Heart left ventricle (tissue), 16 donors: ENCODE measurements around the gene EPHX1. TPM values are rescaled to one million over a fixed set of nuclear protein-coding genes. Genes with fewer than 3 reads are reported as not detected.
"Not testable (repeated sequence)": the region's sequence is repeated elsewhere in the genome, so short reads cannot be mapped to it uniquely, and the experiment has no call there.

Source experiments
- ATAC-seq, 4 donors: fragments of 200-7000 bp; cut with Tn5 transposase; one replicate each; pipeline ENCODE4 v1.9.1; 2020 to 2022; ENCODE audit warnings: moderate library complexity in 4 of 4, mild to moderate bottlenecking in 3 of 4, moderate number of reproducible peaks in 1 of 4
- DNase-seq, 5 donors: peaks; one replicate each; pipeline ENCODE4 v3.0.0-alpha.2; 2020
- H3K27ac ChIP-seq, 12 donors: fragments of 200-600 bp; sonication (generic) in 4 of 12; one replicate each; pipeline versions ENCODE4 v1.5.0 to v1.8.0; 2016 to 2022; ENCODE audit warnings: mild to moderate bottlenecking in 2 of 12
- H3K27me3 ChIP-seq, 9 donors: fragments of 200-600 bp; sonication (generic) in 2 of 9; one replicate each; pipeline versions ENCODE4 v1.5.1 to v1.8.0; 2016 to 2022; ENCODE audit warnings: mild to moderate bottlenecking in 3 of 9
- H3K36me3 ChIP-seq, 9 donors: fragments of 200-600 bp; sonication (generic) in 2 of 9; one replicate each; pipeline versions ENCODE4 v1.5.0 to v1.8.0; 2018 to 2022; ENCODE audit warnings: mild to moderate bottlenecking in 2 of 9
- H3K4me1 ChIP-seq, 12 donors: fragments of 200-600 bp; sonication (generic) in 4 of 12; one replicate each; pipeline versions ENCODE4 v1.5.0 to v1.8.0; 2016 to 2022; ENCODE audit warnings: mild to moderate bottlenecking in 3 of 12
- H3K4me3 ChIP-seq, 12 donors: fragments of 200-600 bp; sonication (generic) in 4 of 12; one replicate each; pipeline versions ENCODE4 v1.5.0 to v1.8.0; 2017 to 2022; ENCODE audit warnings: mild to moderate bottlenecking in 9 of 12, moderate library complexity in 4 of 12
- H3K9me3 ChIP-seq, 12 donors: fragments of 200-600 bp; sonication (generic) in 4 of 12; one replicate each; pipeline versions ENCODE4 v1.5.0 to v1.8.0; 2016 to 2022; ENCODE audit warnings: mild to moderate bottlenecking in 1 of 12
- CTCF ChIP-seq, 12 donors: fragments of 200-600 bp; sonication (generic) in 4 of 12; IDR thresholded peaks; one replicate each; pipeline versions ENCODE4 v1.5.0 to v1.8.0; 2018 to 2022; ENCODE audit warnings: antibody characterized with exemption in 12 of 12, mild to moderate bottlenecking in 5 of 12
- POLR2A ChIP-seq, 2 donors: fragments of 450-650 bp; IDR thresholded peaks; one replicate each; pipeline ENCODE4 v1.6.1; 2017; ENCODE audit warnings: antibody characterized with exemption in 2 of 2, mild to moderate bottlenecking in 2 of 2, moderate library complexity in 2 of 2
- WGBS, 4 donors: extraction: QIAGEN DNeasy Blood & Tissue Kit in 2 of 4; methylation state at CpG; one replicate each; pipeline versions ENCODE4 v1.1.5 to v1.1.7; 2013 to 2018; 5-methylcytosine and 5-hydroxymethylcytosine counted together
- intact Hi-C, 10 donors: fragments of 100-400 bp; cut with DNase I; formaldehyde crosslinking; loops; one replicate each; pipeline versions ENCODE4 v1.11.1 to v1.14.2; 2022
- polyA plus RNA-seq, 2 donors: library from polyadenylated mRNA; stranded (reverse); fragments of 200-250 nt; gene quantifications; one replicate each; pipeline ENCODE4 v1.2.3, GENCODE V29; 2013
- total RNA-seq, 9 donors: library from RNA; depleted of rRNA in 2 of 9; stranded (reverse); fragments of >200 nt in 2 of 9; fragmentation: NEBNext Ultra II Directional in 3 of 9; extraction: Animal tissue kit (Norgen Biotek cat#: 25700) in 3 of 9; gene quantifications; one replicate each; pipeline versions ENCODE4 v1.1.0 to v1.2.4, GENCODE V29; 2016 to 2023
- donor health status: ischemic (EF 13 %, LVEDD 7.1; RV severe dilation, severe dysfunction).
- donor health status: healthy with polysubstance abuse.
- donor health status: DM: no; HTN: yes; CAD: no.
- donor health status: DM: no; HTN: no; CAD: no.
- donor health status: ischemic (EF 25% LVEDD 6.9; RV normal size, moderate dysfunction).
- donor health status: ischemic (EF 25% LVEDD 5.7; RV mildly dilated, moderate dysfunction).
- donor health status: healthy.
- donor health status: DM: yes; HTN: yes; CAD: no.
- donor health status: ischemic (EF 35%, LVEDD 5.7; RV mildly dilated, moderate dysfunction).
- donor health status: nonischemic (EF 11% LVEDD 7.7; RV severe dilation, severe dysfunction).
- donor health status: DM: yes; HTN: yes; CAD: no.
- donor health status: PGD.
- donor health status: ischemic (EF 29% LVEDD 5.4; RV normal size, mild dysfunction).
- donor health status: nonischemic (EF 23%, LVEDD 6.1; RV moderate dilation, normal function).

The EPHX1 gene
- total and polyA plus RNA-seq, 11 donors: 22.2 to 96.8 (median 45.4) TPM

- no peaks in the 10 kb centered on the region for H3K36me3 ChIP-seq
- H3K4me3 ChIP-seq: peak overlapping the region in 5 of 12 donors; percentile 72 to 99 (median 86)
- peaks cover 0 to 4% (median 0%) of the 10 kb centered on the region in 9 donors for H3K27me3 ChIP-seq
- DNase-seq (no peak), ATAC-seq (no peak)
- H3K4me1 ChIP-seq: peaks cover 0 to 40% (median 33%) of the 10 kb centered on the region in 12 donors
- intact Hi-C loops: loop anchor here in 3 of 10 donors (2.0 to 5.0 kb wide), 4 partner anchors 27 to 73 kb away; partner anchors contain the start of genes EPHX1 (in 2 of the 3) and PYCR2 (in 2 of the 3)
- no peaks in the 10 kb centered on the region for H3K9me3 ChIP-seq
- 90 to 92% (median 90%) methylated on average over 10 of the region's 11 CpGs for WGBS, 4 donors
- peak overlapping the region in 3 of 12 donors; percentile 86 to 98 (median 96) for H3K27ac ChIP-seq
- no peak for TF ChIP-seq CTCF (IDR thresholded peaks at IDR 0.05)
- TF ChIP-seq POLR2A (IDR thresholded peaks at IDR 0.05): no peak
Measured at GRCh38 chr1:225883616-225884265, 73.8 kb downstream of the EPHX1 start.

GRCh38 chr1:225885336-225885735 lies 75.4 kb downstream of the EPHX1 start:
- ATAC-seq (no peak), DNase-seq (no peak)
- Histone ChIP-seq H3K27me3 (peaks cover 0 to 4% (median 0%) of the 10 kb centered on the region in 9 donors), H3K4me3 (no peak overlapping the region), H3K9me3 (no peaks in the 10 kb centered on the region), H3K36me3 (no peaks in the 10 kb centered on the region), H3K27ac (no peak overlapping the region), H3K4me1 (peaks cover 0 to 32% (median 19%) of the 10 kb centered on the region in 12 donors)
- 92 to 96% (median 94%) methylated on average over 6 of the region's 6 CpGs for WGBS, 4 donors
- intact Hi-C loops: no loop called here
- TF ChIP-seq CTCF (IDR thresholded peaks at IDR 0.05): no peak
- no peak for TF ChIP-seq POLR2A (IDR thresholded peaks at IDR 0.05)

- ATAC-seq: no peak
- Histone ChIP-seq H3K4me1 (peaks cover 0 to 26% (median 9%) of the 10 kb centered on the region in 12 donors), H3K27ac (no peak overlapping the region), H3K4me3 (no peak overlapping the region), H3K9me3 (no peaks in the 10 kb centered on the region), H3K36me3 (no peaks in the 10 kb centered on the region), H3K27me3 (peaks cover 0 to 4% (median 0%) of the 10 kb centered on the region in 9 donors)
- WGBS, 4 donors: 93 to 94% (median 94%) methylated on average over 17 to 19 of the region's 19 CpGs
- TF ChIP-seq POLR2A (IDR thresholded peaks at IDR 0.05) (no peak), CTCF (IDR thresholded peaks at IDR 0.05) (no peak)
- intact Hi-C loops: no loop called here
- no peak for DNase-seq
Measured at GRCh38 chr1:225886159-225887029, 76.5 kb downstream of the EPHX1 start.

- Histone ChIP-seq H3K4me3 (no peak overlapping the region), H3K27ac (no peak overlapping the region), H3K4me1 (peaks cover 0 to 21% (median 6%) of the 10 kb centered on the region in 12 donors), H3K36me3 (no peaks in the 10 kb centered on the region), H3K27me3 (peaks cover 0 to 4% (median 0%) of the 10 kb centered on the region in 9 donors), H3K9me3 (no peaks in the 10 kb centered on the region)
- intact Hi-C loops: no loop called here
- WGBS, 4 donors: 91 to 98% (median 96%) methylated on average over 7 of the region's 7 CpGs
- TF ChIP-seq CTCF (IDR thresholded peaks at IDR 0.05) (no peak), POLR2A (IDR thresholded peaks at IDR 0.05) (no peak)
- no peak for DNase-seq
- ATAC-seq: no peak
Measured at GRCh38 chr1:225887030-225887314, 77.0 kb downstream of the EPHX1 start.

- WGBS, 4 donors: 31 to 52% (median 38%) methylated on average over 5 to 49 of the region's 56 CpGs
- H3K4me1 ChIP-seq: peaks cover 0 to 21% (median 6%) of the 10 kb centered on the region in 12 donors
- ATAC-seq, H3K4me3 ChIP-seq, intact Hi-C loops, H3K27ac ChIP-seq, DNase-seq, H3K27me3 ChIP-seq, H3K9me3 ChIP-seq, H3K36me3 ChIP-seq: not testable (repeated sequence)
Measured at GRCh38 chr1:225887554-225888288, 77.8 kb downstream of the EPHX1 start.
